Measurements from ENCODE around the gene NWD2.

- no peak for TF ChIP-seq GATA2 (IDR thresholded peaks at IDR 0.05; ENCODE audit: low read depth, low read length)
- TF ChIP-seq GATA3 (IDR thresholded peaks at IDR 0.05; ENCODE audit: low read depth, low read length): no peak
These were observed 149.3 kb downstream of the NWD2 start for GRCh38 chr4:37393889-37394288.

Data from SH-SY5Y (cell line).